Stimulated activated CD4-positive, alpha-beta T cell treated with anti-CD3 and anti-CD28 coated beads, Interleukin-4, amount 100 ng/mL, for 4 hours (primary cell): Measurements from ENCODE around the gene SLC6A13.
"Not testable (repeated sequence)": the region's sequence is repeated elsewhere in the genome, so short reads cannot be mapped to it uniquely, and the experiment has no call there.

Experiments used
- DNase-seq, 2 experiments: peaks; one replicate each; pipeline ENCODE4 v3.0.0-alpha.2; 2020

The SLC6A13 gene

DNA sequence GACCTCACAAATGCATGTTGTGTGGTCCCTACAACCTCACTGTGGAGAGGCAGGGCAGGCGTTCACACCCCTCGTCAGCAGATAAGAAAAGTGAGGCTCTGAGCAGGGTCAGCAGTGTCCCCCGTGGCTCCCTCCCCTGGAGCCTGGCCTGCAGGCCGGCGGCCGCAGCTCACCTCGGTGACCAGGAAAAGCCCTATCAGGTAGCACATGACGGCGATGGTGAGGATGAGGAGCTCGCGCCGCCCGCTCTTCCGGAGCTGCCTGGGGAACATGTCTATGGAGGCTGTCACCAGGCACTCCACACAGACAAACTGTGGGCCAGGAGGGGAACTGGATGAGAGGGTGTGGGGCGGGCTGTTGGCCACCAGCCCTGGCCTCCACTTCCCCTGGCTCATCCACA lies 66.7 kb downstream of the SLC6A13 start:
- no peak for DNase-seq

DNA sequence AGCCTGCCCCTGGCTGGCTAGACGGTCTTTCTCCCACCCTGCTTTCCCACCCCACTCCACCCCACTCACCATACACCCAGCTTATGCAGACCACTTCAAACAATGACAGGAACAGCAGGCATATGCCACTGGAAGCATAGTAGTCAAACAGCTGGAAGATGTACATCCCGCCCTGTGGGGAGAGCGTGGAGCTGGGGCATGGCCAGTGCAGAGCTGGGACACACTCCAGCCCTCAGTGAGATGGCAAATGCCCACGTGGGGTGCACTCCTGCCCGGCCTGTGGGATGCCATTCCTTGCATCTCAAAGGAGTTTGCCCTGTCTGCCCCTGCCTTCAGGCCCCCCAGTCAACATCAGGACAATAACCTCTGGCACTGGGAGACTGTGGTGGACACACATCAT lies 67.5 kb downstream of the SLC6A13 start:
- DNase-seq, result no peak

DNA sequence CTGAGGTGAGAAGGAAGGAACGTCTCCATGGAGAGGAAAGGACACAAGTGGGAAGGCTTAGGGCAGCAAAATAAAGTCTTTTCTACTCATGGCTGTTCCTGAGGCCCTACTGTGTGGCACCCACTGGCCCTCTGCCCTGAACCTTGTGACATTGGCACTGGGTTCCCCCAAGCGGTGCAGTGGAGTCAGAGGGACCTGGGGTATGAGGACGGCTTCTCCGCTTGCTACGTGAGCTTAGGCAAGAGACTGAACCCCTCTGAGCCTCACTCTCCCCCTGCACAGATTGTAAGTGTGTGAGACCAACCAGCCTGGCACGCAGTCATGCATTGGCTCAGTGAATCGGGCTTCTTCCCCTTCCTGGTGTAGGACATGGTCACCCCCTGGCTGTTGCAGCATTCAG lies 68.4 kb downstream of the SLC6A13 start:
- no peak for DNase-seq

DNA sequence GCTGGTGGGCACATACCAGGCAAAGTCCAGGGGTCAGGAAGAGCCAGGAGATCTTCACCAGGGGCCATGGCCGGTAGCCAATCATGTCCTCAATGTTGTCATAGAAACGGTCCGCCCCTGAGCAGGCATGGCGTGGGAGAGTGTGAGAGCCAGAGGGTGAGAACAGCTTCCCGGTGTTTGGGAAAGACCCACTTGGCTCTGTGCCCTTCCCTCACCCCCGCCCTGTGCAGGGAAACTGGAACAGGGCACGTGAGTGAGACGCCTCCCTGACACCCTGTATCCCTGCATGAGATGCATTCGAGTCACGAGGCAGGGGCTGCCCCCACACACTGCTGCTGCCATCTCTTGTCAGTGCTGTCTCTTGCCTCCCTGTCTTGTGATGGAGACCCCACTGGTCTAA lies 69.4 kb downstream of the SLC6A13 start:
- no peak for DNase-seq

DNA sequence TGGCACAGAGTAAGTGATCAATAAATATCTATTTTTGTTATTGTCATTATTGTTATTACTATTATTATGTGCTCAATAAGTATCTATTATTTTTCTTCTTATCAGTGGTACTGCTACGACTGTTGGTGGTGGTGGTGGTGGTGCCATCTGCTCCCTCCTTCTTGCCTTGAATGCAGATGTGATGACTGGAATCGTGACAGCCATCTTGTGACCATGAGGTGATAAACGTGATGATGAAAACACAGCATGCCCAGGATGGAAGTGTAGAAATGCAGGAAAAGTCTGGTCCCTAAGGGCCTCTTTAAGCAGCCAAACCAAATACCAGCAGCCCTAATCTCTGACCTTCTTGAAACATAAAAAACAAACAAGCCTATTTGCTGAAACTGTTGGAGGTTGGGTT lies 71.1 kb downstream of the SLC6A13 start:
- DNase-seq, result no peak

DNA sequence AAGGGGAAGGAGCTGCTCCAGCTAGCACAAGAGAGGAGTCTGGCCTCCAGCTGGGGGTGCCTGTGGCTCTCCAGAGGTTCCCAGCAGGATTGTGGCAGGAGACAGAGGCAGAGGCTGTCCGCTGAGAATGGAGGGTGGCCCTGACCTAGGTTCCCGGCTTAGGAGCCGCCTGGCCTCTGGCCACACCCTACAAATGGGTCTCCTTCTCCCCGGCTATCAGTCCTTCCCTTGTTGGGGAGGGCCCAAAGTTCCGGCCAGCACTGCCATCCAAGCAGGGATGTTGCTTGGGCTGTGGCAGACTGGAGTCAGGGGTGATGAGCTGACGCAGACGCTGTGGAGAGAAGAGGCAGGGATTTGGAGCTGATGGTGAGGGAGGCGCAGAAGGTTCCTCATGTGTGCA lies 71.8 kb downstream of the SLC6A13 start:
- DNase-seq, result no peak

DNA sequence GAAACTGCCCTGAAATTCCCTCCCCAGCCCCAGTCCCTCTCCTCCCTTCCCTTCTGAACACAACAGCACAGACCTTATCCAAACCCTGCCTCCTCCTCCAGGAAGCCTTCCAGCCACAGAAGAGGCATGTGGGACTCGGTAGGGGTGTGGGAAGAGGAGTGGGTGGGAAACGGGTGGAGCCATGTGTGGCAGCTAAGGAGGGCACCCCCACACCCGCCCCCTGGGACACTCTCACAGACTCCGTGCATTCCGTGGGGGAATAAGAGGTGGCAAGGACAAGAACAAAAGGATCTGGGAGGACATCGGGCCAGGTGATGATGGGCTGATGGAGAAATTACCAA lies 73.0 kb downstream of the SLC6A13 start:
- DNase-seq, result no peak

DNA sequence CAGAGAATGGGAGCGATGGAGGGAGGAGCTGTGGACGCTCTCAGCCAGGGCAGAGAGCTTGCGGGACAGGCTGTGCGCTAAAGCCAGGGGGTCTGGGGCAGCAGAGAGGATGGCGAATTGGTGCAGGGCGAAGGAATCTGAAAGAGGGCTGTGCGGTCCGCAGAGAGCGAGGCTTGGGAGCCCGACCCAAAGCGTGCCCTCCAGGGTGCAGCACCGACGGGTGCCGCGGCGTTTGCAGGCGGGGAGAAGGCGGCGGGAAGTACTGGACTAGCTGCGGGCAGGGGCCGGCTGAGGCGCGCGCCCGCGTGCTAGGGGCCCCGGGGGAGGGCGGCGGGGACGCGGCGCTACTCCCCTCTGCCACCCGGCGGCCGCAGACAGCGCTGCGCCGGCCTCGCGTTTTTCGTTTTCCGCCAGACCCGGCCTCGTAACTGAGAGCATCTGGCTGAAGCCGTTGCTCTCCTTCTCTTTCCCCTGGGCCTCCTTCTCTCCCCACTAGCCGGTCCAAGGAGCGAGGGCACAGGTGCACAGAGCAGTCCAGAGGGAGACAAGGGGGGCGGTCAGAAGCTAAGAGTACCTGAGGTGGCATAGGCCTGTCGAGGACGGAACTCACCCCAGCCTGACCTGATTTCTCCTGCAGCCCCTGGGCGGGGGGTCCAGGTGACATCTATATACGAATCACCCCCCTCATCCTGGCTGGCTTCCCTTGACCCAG lies 73.6 kb downstream of the SLC6A13 start:
- peak; percentile 8 to 51 for DNase-seq

DNA sequence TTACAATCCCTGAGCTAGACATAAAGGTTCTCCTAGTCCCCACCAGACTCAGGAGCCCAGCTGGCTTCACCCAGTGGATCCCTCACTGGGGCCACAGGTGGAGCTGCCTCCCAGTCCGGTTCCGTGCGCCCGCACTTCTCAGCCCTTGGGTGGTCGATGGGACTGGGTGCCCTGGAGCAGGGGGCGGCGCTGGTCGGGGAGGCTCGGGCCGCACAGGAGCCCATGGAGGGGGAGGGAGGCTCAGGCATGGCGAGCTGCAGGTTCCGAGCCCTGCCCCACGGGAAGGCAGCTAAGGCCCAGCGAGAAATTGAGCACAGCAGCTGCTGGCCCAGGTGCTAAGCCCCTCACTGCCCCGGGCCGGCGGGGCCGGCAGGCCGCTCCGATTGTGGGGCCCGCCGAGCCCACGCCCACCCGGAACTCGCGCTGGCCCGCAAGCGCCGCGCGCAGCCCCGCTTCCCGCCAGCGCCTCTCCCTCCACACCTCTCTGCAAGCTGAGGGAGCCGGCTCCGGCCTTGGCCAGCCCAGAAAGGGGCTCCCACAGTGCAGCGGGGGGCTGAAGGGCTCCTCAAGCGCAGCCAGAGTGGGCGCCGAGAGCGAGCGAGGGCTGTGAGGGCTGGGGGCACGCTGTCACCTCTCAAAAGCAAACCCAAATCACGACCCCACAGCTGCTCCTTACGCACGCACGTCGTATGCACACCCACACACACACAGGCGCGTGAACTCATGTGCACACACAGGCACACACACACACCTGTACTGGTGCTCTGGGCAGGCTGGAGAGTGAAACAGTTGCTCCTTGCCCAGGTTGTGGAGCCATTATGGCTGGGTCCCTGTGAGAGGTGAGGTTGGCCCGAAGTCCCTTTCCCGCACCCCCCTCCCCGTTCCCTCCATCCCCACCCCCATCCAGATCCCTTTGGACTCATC lies 74.4 kb downstream of the SLC6A13 start:
- DNase-seq, result not testable (repeated sequence)

DNA sequence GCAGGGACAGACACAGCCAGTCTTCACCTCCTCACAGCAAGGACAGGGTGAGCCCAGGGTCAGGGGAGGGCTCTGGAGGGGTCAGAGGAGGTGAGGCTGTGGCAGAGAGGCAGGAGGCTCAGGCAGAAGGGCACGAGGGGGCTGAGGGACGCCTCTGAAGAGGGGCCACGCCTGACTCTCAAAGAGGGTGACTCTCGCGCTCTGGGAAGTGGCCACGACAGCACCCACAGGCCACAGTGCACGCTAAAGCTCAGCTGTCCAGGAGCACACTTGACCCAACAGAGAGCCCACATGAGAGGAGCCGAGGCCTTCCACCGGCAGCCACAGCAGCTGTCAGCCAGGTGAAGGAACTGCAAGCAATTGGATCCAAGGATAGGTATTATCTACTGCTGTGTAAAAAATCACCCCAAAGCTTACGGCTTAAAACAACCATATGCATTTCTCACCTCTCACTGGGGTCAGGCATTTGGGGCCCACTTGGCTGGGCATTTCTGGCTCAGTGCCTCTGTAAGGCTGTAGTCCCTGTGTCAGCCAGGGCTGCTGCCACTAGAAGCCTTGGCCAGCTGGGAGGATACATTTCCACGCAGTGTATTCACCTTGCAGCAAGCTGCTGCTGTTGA lies 76.5 kb downstream of the SLC6A13 start:
- DNase-seq, result no peak

DNA sequence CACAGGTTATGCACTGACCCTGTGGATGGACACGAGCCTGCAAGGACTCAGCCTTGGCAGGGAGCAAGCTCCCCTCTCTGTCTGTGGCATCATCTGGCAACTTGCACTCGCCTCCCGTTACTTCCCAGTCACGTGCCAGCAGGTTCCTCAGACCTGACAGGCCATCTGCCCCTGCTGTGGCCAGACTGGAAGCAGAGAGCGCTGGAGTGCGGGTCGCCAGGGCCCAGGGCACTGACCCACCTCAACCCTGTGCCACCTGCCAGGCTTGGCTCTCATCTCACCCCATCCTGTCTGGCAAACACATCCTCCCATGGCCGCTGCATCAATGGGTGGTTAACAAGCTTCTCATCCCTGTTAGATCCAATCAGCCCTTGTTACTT lies 77.1 kb downstream of the SLC6A13 start:
- DNase-seq, result no peak

DNA sequence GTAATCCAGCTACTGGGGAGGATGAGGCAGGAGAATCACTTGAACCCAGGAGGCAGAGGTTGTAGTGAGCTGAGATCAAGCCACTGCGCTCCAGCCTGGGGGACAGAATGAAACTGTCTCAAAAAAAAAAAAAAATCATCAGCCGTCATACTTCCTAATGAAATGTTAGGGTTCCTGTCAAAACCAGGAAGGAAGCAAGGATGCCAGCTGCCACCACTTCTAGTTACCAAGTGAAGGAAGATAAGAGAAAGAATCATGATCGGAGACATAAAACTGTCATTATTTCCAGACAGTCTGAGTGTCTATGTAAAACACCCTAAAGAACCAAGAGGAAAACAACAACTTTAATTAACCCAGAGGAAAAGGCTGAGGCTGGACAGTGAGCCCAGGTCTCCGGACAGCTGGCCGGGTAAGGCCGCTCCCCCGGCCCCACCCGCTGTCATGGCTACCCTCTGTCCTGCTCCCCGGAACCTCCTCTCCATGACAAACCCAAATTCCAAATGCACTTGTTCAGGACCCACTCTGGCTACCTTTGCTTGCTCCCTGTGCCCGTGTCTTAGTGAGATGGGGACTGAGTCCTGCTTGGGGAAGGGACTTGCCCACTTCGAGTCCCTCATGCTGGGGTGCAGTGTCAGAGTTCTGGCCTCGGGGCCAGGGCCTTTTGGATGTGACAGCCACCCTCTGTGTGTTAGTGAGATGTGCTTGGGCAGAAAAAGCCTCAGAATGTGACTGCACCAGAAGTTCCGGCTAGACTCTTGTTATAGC lies 77.6 kb downstream of the SLC6A13 start:
- DNase-seq, result no peak

DNA sequence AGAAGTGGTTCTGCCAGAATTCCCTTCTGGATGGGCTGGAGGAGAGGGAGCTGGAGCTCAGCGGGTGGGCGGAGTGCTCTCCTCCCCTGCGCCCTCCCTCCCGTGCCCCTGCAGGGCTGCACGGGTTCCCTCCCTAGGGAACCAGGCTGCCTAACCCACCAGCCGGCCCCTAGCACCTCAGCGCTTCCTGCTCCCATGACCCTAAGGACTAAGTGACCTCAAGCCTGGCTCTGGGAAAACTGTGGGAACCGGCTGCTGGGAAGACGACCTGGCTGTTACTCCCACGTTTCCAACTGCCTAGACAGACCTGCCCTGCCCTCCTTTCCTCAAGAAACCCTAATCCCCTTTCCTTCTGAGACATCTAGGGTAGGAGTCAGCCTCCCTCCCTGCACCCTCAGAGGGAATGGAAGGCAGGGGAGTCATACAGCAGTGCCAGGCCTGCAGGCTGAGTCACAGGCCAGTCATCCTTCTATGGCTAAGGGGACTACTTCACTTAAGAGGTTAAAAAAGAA lies 80.2 kb downstream of the SLC6A13 start:
- no peak for DNase-seq

DNA sequence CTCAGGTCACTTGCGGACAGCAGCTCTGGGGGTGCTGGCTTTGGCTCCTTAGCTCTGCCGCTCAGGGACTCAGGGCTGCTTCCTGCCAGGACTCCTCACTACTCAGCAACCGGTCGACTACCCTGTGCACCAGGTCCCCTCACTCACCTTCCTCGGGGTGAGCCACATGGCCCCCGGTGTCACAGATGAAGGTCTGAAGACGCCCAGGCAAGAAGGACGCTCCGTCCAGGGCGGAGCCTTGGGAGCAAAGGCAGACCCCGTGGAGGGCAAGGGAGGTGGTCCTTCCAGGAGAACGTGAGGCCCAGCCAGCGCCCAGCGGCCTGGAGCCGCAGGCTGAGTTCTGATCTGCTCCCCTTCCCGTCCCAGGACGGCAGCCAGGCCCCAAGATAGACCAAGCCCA lies 80.7 kb downstream of the SLC6A13 start:
- no peak for DNase-seq

DNA sequence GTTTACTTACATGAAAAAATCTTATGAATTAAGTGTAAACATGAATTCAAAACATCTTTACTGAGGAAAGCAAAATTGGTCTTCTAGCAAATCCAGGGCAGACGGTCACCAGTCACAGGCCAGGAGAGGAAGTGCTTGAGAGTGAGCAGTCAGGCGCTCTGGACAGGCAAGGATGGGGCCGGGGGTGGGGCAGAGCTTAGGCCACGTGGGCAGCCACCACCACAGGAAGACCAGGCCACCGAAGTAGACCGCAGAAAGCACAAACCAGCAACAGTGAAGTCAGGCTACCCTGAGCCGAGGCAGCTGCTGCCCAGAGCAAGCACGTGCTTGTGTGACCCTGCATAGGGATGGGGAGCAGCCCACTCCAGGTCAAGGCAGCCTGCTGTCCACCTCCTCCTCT lies 82.2 kb downstream of the SLC6A13 start:
- DNase-seq, result no peak

DNA sequence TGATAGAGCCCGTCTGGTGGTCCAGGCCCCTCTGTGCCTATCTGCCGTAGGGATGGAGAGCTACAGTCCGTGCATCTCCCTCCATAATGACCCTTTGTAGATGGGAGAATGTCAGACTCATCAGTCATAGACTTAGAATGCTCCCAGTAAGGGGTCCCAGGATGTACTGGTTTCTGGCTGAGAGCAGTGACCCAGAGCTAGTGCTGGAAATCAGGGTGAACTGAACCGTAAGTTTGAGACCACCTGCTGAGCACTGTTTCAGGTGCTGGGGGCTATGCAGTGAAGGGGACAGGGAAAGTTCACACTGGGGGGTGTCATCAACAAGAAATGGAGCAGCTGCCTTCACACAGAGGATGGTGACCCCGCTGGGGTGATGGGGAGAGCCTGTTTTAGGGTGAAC lies 82.8 kb downstream of the SLC6A13 start:
- no peak for DNase-seq

DNA sequence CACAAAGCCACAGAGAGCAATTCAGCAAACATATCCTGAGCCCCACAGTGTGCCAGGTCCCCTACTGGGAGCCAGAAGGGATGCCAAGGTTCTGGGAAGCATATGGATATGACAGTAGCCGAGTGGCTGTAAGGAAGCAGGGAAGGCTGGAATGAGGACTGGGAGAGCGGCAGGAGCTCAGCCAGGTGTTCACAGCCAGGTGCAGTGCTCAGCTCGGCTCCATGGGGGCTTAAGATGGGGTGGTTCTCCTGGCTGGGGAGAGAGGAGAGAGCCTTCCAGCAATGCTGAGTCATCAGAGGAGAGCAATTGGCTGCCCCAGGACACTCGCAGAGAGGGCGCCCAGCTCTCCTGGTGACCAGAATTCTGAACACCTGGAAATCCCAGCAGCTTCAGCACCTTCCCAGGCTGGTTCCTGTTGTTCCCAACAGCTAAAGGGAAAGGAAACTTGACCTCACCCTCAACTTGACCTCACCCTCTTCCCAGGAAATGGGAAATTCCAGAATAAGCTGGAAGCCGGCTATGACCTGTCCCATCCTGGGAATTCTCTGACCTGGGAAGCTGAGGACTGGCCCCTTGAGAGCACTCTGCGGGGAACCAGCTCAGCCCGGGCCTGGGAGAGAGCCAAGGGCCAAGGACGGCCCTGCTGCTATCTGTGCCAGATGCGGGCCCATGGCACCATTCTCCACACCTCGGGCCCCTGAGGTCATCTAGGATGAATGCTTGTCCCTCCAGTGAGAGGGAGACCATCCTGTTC lies 83.3 kb downstream of the SLC6A13 start:
- no peak for DNase-seq

DNA sequence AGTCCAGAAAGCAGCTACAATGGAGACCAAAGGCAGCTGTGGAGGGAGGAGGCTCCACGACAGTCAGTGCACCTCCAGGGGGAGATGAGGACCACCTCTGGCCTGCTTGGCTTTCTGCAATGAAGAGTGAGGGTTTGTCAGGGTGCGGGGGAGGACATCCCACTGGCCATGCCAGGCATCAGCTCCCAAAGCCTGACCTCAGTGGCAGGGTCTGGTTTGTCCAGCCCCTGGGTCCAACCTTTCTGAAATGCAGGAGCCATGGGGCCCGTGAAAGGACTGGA lies 83.9 kb downstream of the SLC6A13 start:
- DNase-seq, result no peak

DNA sequence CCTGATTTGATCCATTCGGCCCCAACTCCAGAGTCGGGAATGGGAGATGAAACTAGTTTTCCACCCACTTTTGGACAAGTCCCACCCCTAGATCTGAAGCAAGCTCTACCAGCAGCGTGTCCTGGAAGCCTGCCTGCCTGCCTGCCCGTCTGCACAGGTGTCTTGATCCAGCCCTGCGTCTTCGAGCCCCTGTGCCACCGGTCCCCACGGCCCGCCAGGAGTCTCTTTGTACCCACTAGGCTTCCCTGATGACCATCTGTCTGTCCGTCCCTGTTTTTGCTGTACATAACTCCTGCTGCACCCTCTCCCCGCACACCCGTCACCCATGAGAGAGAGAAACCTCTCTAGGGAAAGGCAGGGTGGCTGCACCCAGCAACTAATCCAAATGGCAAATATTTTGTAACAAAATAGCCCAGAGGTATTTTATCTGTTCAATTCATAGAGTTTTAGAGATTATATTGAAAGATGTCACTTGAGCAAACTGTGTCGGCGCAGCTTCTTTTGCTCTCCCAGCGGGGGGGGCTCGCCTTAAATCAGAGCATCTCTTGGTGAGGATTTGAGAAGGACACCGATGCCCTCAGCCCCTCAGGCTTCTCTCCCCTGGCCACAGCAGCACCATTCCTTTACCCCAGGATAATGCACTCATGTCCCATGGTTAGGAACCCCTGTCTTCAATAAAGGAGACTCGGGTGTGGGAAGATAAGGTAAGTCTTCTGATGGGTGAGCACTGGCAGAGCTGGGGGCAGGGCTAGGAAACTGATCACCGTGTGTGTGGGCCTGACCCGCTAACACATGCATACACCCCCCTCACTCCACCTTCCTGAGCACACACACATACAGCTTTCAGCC lies 84.4 kb downstream of the SLC6A13 start:
- DNase-seq, result no peak

DNA sequence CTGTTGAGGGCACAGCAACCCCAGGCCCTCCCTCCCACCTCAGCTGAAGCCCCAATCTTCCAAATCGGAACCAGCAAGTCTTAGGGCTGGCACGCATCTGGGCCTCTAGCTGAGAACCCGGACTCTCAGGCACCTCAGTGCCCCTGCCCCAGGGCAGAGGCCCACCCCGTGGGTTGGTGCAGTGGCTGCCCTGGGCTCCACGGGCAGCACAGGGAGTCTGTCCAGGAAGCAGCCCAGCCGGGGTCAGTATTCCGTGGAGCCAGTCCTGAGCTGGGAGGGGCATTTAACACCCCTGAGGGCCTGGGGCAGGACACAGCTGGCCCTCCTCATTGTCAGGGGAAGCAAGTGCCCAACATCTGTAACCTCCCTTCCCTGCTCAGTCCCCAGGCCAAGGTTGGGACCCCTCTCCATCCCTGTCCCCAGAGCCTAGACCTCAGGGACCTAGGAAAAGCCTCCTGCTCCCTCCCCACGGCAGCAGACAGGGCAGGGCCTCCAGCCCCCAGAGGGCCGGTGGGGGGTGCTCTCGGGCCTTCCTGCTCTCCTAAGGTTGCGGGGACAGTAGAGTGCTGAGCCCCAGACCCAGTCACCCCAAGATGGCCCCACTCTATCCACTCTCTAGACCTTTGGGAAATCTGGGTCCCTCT lies 85.2 kb downstream of the SLC6A13 start:
- no peak for DNase-seq
